HG03457 (cell line): ENCODE measurements around the gene NFIC.
"Not testable (repeated sequence)": the region's sequence is repeated elsewhere in the genome, so short reads cannot be mapped to it uniquely, and the experiment has no call there.

Experiments
- ATAC-seq: cut with Tn5 transposase; IDR thresholded peaks from one replicate; pipeline ENCODE4 v1.9.1; 2021; ENCODE audit warnings: moderate number of reproducible peaks; ENCODE audit not compliant: unreplicated experiment

Gene NFIC

DNA sequence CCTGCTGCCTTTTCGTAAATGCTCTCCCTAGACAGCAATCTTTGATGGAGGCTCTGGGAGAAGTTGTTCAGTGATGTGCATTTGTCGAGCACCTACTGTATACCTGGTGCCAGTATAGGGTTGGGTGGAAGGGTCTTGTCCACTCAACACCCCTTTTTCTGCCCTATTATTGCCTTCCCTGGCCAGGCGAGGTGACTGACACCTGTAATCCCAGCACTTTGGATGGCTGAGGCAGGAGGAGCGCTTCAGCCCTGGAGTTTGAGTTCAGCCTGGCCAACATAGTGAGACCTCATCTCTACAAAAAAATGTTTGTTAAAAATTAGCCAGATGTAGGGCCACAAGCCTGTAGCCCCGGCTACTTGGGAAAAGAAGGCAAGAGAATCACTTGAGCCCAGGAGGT, 49.3 kb downstream of the NFIC start:
- ATAC-seq = no peak

GRCh38 chr19:3420244-3420755, 53.9 kb downstream of the NFIC start:
- ATAC-seq = no peak

GRCh38 chr19:3420909-3421619, 54.7 kb downstream of the NFIC start:
- no peak for ATAC-seq

DNA sequence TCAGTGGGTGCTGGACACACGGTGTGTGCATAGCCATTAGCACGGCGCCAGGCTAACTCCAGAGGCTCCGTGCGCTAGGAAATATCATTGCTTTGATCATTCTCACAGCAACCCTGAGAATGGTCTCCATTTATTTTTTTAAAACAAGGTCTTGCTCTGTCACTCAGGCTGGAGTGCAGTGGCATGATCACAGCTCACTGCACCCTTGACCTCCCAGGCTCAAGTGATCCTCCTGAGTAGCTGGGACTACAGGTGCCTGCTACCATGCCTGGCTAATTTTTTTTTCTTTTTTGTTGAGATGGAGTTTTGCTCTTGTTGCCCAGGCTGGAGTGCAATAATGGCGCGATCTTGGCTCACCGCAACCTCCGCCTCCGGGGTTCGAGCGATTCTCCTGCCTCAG, 55.3 kb downstream of the NFIC start:
- ATAC-seq = not testable (repeated sequence)

- ATAC-seq = no peak
These were observed 56.9 kb downstream of the NFIC start for GRCh38 chr19:3423183-3423829.

GRCh38 chr19:3426433-3426832, 60.0 kb downstream of the NFIC start:
- ATAC-seq = no peak

GRCh38 chr19:3430366-3430680, 63.9 kb downstream of the NFIC start:
- ATAC-seq = not testable (repeated sequence)

DNA sequence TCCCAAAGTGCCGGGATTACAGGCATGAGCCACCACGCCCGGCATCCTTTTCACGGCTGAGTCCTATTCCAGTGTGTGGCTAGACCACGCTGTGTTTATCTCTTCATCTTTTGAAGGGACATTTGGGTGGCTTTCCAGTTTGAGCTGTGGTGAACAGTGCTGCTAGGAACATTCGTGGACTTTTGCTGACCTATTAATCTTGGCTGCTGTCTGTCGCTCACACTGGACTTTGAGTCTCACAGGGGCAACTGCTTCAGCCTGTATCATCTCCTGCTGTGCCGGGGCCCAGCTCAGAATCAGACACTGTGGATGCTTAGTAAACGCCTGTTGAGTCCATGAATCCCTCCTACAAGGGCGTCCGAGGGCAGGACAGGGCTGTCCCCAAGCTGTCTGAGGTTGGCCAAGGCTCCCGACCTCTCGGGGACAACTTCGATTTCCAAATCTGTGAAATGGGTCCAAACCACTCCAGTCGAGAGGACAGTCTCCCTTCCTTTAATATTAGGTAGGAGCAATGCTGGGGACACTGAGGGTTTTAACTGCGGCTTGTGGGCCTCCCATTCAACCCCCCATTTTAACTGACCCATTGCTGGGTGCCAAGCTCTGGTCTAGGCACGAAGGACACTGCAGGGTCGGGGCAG, 65.5 kb downstream of the NFIC start:
- no peak for ATAC-seq

DNA sequence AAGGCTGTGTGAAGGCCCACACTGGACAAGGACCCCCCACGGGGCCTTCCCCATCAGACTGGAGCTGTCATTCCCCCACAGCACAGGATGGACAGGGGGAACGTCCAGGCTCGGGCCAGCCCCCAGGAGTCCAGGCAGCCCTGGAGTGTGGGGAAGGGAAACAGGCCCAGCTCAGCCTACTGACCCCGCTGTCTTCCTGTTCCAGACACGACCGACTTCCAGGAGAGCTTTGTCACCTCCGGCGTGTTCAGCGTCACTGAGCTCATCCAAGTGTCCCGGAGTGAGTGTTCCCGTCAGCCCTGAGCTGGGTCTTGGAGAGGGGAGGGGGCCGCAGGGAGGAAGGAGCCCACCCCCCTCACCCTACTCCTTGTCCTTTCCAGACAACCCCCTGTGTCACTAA, 66.9 kb downstream of the NFIC start:
- ATAC-seq = no peak

DNA sequence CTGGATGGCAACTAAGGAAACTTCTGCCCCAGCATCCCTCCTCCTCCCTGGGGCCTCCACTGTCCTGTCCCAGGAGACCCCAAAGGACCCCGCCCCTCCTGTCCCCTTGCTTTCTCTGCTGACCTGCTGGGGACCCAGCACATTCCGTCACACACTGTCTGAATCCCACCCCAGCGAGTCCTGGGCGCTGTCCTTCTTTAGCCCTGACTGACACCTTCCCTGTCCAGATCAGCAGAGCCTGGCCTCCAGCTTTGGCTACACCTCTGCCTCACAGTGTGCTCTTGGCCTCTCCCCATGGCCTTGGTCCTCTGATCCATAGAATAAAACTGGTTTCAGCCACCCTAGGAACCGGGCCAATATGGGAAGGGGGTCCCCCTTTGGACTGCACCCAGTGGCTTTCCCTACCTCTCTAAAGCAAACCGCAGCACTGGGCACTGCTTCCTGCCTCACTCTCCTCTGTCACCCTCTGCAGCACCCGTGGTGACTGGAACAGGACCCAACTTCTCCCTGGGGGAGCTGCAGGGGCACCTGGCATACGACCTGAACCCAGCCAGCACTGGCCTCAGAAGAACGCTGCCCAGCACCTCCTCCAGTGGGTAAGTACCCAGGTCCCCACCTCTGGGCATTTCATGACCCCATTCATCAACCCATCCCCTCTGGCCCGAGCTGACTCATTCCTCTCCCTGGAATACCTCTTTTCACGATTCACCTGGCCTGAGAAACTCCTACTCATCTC, 67.6 kb downstream of the NFIC start:
- peak; percentile 8 for ATAC-seq

DNA sequence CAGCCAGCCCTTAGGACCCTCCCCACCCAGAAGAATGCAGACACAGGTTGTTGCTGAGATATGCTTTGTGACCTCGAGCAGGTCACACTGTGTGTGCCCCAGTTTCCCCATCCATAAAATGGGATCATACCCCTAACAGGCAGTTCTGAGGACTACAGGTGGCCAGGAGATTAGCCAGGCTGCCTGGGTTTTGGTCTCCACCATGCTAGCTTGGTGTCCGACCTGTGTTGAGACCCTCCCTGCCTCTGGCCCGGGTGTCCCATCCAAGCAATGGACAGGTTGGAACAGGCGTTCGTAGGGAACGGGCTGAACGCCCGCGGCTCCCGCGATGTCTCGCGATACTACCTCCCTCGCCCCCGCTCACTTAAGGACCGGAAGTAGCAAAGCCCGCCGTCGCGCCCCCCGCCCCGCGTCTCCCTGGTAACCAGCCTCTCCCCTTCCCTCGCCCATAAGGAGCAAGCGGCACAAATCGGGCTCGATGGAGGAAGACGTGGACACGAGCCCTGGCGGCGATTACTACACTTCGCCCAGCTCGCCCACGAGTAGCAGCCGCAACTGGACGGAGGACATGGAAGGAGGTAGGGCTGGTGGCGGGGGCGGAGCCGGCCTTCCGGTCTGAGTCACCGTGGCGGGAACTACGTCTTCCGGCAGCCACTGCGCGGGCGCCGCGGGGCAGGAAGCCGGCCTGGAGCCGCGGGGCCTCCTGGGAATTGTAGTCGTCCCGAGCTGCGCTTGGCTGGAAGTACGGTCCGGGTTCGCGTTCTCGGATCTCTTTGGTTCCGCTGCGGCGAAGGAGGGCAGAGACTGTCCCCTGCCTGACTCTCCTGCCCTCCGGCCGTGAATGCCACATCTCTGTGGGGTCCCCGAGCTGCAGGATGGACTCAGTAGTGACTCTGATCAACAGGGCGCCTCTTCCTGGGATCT, 68.5 kb downstream of the NFIC start:
- peak; percentile 66 for ATAC-seq

- no peak for ATAC-seq
These were observed 73.7 kb downstream of the NFIC start for GRCh38 chr19:3440082-3440481.

DNA sequence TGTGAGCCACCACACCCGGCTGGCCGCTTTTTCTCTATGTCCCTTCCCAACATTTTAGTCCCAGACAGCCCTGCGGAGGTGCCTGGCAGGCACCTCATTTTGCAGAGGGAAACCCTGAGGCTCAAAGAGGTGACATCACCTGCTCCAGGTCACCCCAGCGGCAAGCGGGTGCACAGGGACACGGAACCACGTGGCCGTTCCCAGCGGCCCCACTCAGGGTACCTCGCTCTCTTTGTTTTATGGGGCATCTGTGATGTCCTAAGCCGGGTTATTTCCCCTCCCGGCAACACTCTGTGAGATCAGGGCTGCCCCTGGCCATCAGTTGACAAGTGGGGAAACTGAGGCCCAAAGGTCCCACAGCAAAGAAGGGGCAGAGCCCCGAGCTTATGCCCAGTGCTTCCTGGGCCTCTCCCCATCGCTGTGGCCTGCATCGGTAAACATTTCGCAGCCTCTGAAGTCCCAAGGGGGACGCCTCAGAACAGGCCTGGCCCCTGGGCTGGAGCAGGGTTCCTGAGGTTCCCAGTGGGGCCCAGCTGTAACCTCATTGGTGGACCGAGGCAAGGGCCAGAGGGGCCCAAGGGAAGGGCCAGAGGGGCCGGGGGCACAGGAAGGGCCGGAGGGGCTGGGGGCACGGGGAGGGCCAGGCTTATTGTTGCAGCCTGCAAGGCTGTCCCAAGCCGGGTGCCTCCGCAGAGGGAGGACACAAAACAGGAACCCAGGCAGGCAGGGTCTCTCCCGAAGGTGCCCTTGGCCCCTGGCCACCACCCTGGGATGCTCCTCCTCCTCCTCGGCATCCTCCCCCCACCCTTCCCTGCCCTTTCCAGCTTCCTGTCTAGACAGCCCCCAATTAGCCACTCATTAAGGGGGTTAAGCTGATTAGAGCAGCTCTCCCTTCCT, 75.0 kb downstream of the NFIC start:
- ATAC-seq = no peak

DNA sequence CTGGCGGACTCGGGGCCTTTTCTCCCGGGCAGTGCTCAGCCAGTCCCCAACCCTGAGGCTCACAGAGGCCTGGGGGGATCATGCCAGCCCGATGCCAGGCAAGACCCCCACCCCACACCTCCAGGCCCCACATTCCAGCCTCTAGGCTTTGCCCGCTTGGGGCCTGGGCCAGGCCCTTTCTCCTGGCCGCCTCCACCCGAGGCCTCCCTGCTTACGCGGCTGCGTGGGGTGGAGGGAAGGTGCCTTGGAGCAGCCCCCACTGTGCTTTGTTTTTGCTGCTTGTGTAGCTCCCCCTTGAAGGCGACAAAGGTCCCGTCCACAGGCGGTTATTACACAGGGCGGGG, 75.6 kb downstream of the NFIC start:
- no peak for ATAC-seq

GRCh38 chr19:3442487-3443071, 76.2 kb downstream of the NFIC start:
- no peak for ATAC-seq

- ATAC-seq = no peak
These were observed 77.7 kb downstream of the NFIC start for GRCh38 chr19:3443840-3444694.

DNA sequence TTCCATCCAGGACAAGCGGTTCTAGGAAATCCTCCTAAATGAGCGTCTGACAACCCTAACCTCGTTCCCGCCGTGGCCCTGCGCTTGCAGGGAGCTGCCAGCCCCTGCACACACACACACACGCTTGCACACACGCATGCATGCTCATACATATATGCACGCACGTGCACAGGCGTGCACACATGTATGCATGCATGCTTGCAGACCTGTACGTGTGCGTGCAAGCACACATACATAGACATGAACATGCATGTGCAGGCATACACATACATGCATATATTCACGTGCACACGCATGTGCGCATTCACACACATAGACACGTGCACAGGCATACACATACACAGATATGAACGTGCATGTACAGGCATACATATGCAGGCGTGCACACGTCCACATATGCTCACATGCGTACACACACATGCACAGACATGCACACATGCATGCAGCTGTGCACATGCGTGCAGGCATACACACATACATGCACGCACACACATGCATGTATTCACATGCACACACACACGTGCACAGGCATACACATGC, 78.4 kb downstream of the NFIC start:
- no peak for ATAC-seq

DNA sequence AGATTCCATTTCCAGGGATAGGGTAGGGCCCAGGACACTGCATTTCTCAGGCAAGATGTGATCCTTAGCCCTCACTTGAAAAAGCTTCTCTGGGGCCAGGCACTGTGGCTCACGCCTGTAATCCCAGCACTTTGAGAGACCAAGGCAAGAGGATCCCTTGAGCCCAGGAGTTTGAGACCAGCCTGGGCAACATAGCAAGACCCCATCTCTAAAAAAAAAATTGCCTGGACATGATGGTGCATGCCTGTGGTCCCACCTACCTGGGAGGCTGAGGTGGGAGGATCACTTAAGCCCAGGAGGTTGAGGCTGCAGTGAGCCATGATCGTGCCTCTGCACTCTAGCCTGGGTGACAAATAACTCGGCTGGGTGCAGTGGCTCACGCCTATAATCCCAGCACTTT, 80.3 kb downstream of the NFIC start:
- ATAC-seq = not testable (repeated sequence)
